RWPE2 (cell line): Measurements from ENCODE around the gene SPATA3.
"Not testable (repeated sequence)": the region's sequence is repeated elsewhere in the genome, so short reads cannot be mapped to it uniquely, and the experiment has no call there.

Experiments used
- ATAC-seq: fragments of 200-7000 bp; cut with Tn5 transposase; 3 replicates; pipeline ENCODE4 v1.9.1; 2021; ENCODE audit warnings: low read depth
- DNase-seq: peaks from one replicate; pipeline ENCODE4 v3.0.0-alpha.2; 2020; ENCODE audit warnings: low spot score
- H3K27ac ChIP-seq: fragments of 450-650 bp; 2 replicates; pipeline ENCODE4 v1.5.1; 2017; ENCODE audit warnings: mild to moderate bottlenecking; ENCODE audit not compliant: poor library complexity, severe bottlenecking
- H3K27me3 ChIP-seq: fragments of 250-450 bp; sonication (Bioruptor Pico); 2 replicates; pipeline ENCODE4 v1.5.1; 2021; ENCODE audit warnings: mild to moderate bottlenecking, moderate library complexity; ENCODE audit not compliant: insufficient read depth, poor library complexity, severe bottlenecking
- H3K36me3 ChIP-seq: fragments of 250-450 bp; sonication (Bioruptor Pico); 2 replicates; pipeline ENCODE4 v1.5.1; 2020; ENCODE audit warnings: low read depth, mild to moderate bottlenecking, moderate library complexity
- H3K4me1 ChIP-seq: fragments of 250-450 bp; sonication (Bioruptor Pico); 2 replicates; pipeline ENCODE4 v1.5.1; 2021; ENCODE audit warnings: mild to moderate bottlenecking, moderate library complexity; ENCODE audit not compliant: insufficient read depth, poor library complexity, severe bottlenecking
- H3K4me3 ChIP-seq: fragments of 250-450 bp; sonication (Bioruptor Pico); 2 replicates; pipeline ENCODE4 v1.5.1; 2021; ENCODE audit warnings: mild to moderate bottlenecking, moderate library complexity; ENCODE audit not compliant: severe bottlenecking
- H3K9me3 ChIP-seq: fragments of 250-450 bp; sonication (Bioruptor Pico); 2 replicates; pipeline ENCODE4 v1.5.1; 2021; ENCODE audit warnings: mild to moderate bottlenecking, moderate library complexity; ENCODE audit not compliant: severe bottlenecking
- TF ChIP-seq, protein P1 (sequence below): fragments of 450-650 bp; IDR thresholded peaks from one replicate; pipeline ENCODE4 v1.5.1; 2017; ENCODE audit warnings: mild to moderate bottlenecking, moderate library complexity; ENCODE audit not compliant: poor library complexity, severe bottlenecking

Gene SPATA3

DNA sequence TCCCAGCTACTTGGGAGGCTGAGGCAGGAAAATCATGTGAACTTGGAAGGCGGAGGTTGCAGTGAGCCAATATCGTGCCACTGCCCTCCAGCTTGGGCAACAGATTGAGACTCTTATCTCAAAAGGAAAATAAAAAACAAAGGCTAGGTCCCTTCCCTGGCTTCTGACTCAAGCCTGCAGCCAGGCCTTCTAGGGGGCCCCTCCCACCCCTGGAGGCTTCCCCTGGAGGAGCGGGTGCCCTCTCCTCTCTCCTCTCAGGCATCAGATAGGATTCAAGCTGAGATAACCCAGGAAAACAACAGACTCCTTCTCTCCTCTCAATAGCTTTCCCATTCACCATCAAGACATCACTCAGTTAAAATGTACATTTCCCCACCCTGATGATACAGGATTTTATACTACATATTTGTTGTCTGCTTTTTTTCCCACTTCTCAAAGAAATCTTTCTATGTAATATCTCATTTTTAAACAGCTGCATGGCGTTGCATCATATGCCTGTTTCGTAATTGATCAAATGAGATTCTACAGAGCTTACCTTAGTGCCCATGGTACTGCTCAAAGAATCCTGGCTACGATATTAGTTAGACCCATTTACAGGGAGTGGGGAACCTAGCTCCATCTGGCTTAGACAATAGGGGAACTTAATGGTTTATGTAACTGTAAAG, 20.8 kb downstream of the SPATA3 start:
- Histone ChIP-seq H3K4me3 (no peak overlapping the region), H3K4me1 (no peaks in the 10 kb centered on the region), H3K9me3 (no peaks in the 10 kb centered on the region), H3K27ac (no peak overlapping the region), H3K27me3 (no peaks in the 10 kb centered on the region), H3K36me3 (no peaks in the 10 kb centered on the region)
- TF ChIP-seq, protein P1, sequence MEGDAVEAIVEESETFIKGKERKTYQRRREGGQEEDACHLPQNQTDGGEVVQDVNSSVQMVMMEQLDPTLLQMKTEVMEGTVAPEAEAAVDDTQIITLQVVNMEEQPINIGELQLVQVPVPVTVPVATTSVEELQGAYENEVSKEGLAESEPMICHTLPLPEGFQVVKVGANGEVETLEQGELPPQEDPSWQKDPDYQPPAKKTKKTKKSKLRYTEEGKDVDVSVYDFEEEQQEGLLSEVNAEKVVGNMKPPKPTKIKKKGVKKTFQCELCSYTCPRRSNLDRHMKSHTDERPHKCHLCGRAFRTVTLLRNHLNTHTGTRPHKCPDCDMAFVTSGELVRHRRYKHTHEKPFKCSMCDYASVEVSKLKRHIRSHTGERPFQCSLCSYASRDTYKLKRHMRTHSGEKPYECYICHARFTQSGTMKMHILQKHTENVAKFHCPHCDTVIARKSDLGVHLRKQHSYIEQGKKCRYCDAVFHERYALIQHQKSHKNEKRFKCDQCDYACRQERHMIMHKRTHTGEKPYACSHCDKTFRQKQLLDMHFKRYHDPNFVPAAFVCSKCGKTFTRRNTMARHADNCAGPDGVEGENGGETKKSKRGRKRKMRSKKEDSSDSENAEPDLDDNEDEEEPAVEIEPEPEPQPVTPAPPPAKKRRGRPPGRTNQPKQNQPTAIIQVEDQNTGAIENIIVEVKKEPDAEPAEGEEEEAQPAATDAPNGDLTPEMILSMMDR = no peak
- ATAC-seq = no peak
- no peak for DNase-seq

DNA sequence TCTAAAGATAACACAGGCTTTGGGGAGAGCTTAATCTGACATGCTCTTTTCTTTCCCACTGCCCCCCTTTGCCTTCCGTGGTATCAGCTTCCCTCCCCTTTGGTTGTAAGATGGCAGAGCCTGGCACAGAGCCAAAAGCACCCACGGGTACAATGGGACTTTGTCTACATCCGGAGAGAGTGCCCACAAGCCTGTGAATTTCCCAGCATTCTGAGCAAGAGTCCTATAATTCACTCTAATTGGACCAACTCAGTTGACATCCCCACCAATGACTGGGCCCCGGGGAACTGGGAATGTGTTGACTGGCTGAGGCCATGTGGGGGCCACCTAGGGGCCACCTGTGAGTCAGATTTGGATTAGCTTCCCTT, 21.3 kb downstream of the SPATA3 start:
- H3K4me3 ChIP-seq = no peak overlapping the region
- ATAC-seq (no peak), DNase-seq (no peak)
- no peaks in the 10 kb centered on the region for H3K36me3 ChIP-seq
- TF ChIP-seq, protein P1 = no peak
- no peaks in the 10 kb centered on the region for H3K9me3 ChIP-seq
- H3K27ac ChIP-seq = no peak overlapping the region
- no peaks in the 10 kb centered on the region for H3K27me3 ChIP-seq
- H3K4me1 ChIP-seq = no peaks in the 10 kb centered on the region

DNA sequence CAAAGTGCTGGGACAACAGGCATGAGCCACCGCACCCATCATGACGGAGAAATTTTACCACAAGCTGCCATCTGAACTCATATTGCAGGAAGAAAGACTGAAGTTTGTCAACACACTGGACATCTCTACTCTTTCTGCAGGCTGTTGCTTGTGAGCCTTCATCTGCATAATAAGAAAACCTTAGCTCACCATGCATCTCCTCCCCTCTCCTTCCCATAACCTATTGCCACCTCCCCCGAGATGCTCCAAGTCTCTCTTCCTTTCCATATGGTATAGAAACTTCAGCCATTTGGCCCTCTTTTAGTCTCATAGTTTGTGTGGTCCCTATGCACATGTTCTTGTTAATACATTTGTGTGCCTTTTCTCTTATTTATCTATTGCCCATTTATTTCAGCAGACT, 22.3 kb downstream of the SPATA3 start:
- no peaks in the 10 kb centered on the region for H3K27me3 ChIP-seq
- ATAC-seq (no peak), DNase-seq (no peak)
- H3K36me3 ChIP-seq = no peaks in the 10 kb centered on the region
- TF ChIP-seq, protein P1 = no peak
- H3K4me1 ChIP-seq = no peaks in the 10 kb centered on the region
- H3K4me3 ChIP-seq = no peak overlapping the region
- H3K9me3 ChIP-seq = no peaks in the 10 kb centered on the region
- no peak overlapping the region for H3K27ac ChIP-seq

DNA sequence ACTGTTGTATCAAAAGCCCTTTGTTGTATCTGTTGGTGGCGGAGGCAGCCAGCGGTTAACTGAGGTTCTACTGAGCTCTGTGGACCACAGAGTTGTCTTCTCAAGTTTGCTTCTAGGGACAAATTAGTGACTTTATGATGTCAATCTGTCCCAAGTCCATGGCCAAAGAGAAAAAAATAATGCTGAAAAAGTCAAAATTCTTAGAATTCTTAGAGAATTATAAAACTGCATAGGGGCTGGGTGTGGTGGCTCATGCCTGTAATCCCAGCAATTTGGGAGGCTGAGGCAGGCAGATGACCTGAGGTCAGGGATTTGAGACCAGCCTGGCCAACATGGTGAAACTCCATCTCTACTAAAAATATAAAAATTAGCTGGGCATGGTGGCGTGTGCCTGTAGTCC, 29.1 kb downstream of the SPATA3 start:
- ATAC-seq, H3K27ac ChIP-seq, H3K4me1 ChIP-seq, H3K4me3 ChIP-seq, H3K27me3 ChIP-seq, DNase-seq, H3K36me3 ChIP-seq, H3K9me3 ChIP-seq: not testable (repeated sequence)

DNA sequence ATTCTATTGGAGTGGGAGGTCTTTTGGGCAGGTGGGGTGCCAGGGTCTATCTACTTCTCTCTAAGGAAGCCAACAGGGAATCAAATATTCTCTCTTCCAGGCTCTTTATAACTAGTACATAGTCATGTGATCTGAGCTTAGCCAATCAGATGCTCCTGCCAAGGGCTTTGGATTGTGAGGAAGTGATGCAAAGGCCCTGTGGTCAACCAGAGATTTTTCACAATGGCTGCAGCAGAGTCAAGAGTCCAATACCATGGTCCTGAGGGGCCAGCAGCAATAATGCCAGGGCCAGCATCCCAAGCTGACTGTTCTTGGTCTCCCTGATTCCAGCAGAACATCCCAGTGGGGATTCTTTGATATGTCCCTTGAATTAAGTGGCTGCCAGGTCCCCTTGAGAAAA, 33.0 kb downstream of the SPATA3 start:
- H3K36me3 ChIP-seq = no peaks in the 10 kb centered on the region
- H3K4me1 ChIP-seq = no peaks in the 10 kb centered on the region
- H3K4me3 ChIP-seq = no peak overlapping the region
- no peak for DNase-seq
- H3K27me3 ChIP-seq = no peaks in the 10 kb centered on the region
- no peak overlapping the region for H3K27ac ChIP-seq
- no peak for ATAC-seq
- TF ChIP-seq, protein P1 = no peak
- no peaks in the 10 kb centered on the region for H3K9me3 ChIP-seq
